ENCODE results near the gene FAM168A. TPM values are rescaled to one million over a fixed set of nuclear protein-coding genes. Genes with fewer than 3 reads are reported as not detected.

Gene FAM168A
- total and polyA plus RNA-seq, 4 donors, result 4.8 to 14.6 (median 9.1) TPM

DNA sequence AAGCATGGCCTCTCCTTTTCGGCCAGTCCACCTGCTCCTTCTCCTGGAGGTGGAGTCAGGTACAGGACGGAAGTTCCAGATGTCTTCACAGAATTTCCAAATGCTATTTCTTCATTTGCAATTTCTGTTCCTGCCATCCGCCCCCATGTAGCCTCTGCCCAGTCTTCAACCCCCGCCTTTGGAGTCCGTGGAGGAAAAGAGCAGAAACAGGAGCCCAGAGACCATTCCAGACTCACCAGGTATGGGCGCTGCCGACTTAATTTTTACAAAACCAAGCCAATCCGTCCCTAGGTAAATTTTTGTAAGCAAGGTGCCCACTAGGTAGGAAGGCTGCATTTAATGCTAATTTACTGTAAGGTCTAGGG, 192.8 kb downstream of the FAM168A start (continued):
- TF ChIP-seq, protein P1, sequence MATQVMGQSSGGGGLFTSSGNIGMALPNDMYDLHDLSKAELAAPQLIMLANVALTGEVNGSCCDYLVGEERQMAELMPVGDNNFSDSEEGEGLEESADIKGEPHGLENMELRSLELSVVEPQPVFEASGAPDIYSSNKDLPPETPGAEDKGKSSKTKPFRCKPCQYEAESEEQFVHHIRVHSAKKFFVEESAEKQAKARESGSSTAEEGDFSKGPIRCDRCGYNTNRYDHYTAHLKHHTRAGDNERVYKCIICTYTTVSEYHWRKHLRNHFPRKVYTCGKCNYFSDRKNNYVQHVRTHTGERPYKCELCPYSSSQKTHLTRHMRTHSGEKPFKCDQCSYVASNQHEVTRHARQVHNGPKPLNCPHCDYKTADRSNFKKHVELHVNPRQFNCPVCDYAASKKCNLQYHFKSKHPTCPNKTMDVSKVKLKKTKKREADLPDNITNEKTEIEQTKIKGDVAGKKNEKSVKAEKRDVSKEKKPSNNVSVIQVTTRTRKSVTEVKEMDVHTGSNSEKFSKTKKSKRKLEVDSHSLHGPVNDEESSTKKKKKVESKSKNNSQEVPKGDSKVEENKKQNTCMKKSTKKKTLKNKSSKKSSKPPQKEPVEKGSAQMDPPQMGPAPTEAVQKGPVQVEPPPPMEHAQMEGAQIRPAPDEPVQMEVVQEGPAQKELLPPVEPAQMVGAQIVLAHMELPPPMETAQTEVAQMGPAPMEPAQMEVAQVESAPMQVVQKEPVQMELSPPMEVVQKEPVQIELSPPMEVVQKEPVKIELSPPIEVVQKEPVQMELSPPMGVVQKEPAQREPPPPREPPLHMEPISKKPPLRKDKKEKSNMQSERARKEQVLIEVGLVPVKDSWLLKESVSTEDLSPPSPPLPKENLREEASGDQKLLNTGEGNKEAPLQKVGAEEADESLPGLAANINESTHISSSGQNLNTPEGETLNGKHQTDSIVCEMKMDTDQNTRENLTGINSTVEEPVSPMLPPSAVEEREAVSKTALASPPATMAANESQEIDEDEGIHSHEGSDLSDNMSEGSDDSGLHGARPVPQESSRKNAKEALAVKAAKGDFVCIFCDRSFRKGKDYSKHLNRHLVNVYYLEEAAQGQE (IDR thresholded peaks at IDR 0.05), result no peak
- TF ChIP-seq NR2F2 (IDR thresholded peaks at IDR 0.05) (no peak), RAD21 (IDR thresholded peaks at IDR 0.05) (no peak)

DNA sequence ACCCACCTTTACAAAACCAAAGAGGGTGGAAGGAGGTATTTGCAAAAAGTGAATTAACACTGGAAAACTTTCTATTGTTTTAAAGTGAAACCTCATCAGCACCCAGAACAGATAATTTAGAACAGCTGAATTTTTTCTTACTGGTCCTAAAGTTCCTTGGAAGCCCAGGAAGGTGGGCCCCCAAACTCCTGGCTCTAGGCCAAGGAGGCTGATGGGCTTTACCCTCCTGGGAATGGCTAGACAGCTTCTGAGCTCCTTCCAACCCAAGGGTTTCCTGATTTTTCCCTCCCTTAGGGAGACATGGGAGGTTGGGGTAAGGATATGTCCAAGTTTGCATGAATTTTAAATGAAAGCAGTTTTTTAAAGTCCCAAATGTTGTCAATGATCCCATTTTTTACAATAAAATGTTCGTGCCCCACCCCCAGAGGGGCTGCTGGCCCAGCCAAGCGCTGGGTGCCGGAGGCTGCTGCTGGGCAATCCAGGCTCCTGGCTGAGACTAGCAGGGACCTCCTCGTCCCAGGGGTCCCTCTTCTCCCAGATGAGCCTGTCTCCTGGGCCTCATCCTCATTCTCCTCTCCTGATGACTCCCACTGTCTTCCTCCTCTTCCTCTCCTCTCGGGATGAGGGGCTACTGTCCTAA, 193.3 kb downstream of the FAM168A start:
- TF ChIP-seq JUND (IDR thresholded peaks at IDR 0.05), result no peak
- no peak for TF ChIP-seq NR2F2 (IDR thresholded peaks at IDR 0.05)
- no peak for TF ChIP-seq HNF4A (conservative IDR thresholded peaks at IDR 0.05)
- TF ChIP-seq, protein P2, sequence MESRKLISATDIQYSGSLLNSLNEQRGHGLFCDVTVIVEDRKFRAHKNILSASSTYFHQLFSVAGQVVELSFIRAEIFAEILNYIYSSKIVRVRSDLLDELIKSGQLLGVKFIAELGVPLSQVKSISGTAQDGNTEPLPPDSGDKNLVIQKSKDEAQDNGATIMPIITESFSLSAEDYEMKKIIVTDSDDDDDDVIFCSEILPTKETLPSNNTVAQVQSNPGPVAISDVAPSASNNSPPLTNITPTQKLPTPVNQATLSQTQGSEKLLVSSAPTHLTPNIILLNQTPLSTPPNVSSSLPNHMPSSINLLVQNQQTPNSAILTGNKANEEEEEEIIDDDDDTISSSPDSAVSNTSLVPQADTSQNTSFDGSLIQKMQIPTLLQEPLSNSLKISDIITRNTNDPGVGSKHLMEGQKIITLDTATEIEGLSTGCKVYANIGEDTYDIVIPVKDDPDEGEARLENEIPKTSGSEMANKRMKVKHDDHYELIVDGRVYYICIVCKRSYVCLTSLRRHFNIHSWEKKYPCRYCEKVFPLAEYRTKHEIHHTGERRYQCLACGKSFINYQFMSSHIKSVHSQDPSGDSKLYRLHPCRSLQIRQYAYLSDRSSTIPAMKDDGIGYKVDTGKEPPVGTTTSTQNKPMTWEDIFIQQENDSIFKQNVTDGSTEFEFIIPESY (IDR thresholded peaks at IDR 0.05), result no peak
- no peak for TF ChIP-seq EGR1 (IDR thresholded peaks at IDR 0.05; ENCODE audit: low read depth in 2 of 2)
- no peak for TF ChIP-seq RXRA (IDR thresholded peaks at IDR 0.05)
- TF ChIP-seq GABPA (IDR thresholded peaks at IDR 0.05 in 1 of 2, conservative IDR thresholded peaks at IDR 0.05 in 1 of 2), result no peak
- TF ChIP-seq, protein P3, sequence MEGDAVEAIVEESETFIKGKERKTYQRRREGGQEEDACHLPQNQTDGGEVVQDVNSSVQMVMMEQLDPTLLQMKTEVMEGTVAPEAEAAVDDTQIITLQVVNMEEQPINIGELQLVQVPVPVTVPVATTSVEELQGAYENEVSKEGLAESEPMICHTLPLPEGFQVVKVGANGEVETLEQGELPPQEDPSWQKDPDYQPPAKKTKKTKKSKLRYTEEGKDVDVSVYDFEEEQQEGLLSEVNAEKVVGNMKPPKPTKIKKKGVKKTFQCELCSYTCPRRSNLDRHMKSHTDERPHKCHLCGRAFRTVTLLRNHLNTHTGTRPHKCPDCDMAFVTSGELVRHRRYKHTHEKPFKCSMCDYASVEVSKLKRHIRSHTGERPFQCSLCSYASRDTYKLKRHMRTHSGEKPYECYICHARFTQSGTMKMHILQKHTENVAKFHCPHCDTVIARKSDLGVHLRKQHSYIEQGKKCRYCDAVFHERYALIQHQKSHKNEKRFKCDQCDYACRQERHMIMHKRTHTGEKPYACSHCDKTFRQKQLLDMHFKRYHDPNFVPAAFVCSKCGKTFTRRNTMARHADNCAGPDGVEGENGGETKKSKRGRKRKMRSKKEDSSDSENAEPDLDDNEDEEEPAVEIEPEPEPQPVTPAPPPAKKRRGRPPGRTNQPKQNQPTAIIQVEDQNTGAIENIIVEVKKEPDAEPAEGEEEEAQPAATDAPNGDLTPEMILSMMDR (IDR thresholded peaks at IDR 0.05; ENCODE audit: low read depth, low read length, missing input control), result no peak
- TF ChIP-seq, protein P1 (IDR thresholded peaks at IDR 0.05), result no peak
- TF ChIP-seq FOXA1 (IDR thresholded peaks at IDR 0.05), result no peak
- TF ChIP-seq YY1 (IDR thresholded peaks at IDR 0.05), result no peak
- no peak for TF ChIP-seq HNF4G (IDR thresholded peaks at IDR 0.05)
- no peak for TF ChIP-seq TAF1 (conservative IDR thresholded peaks at IDR 0.05)
- TF ChIP-seq, protein P4, sequence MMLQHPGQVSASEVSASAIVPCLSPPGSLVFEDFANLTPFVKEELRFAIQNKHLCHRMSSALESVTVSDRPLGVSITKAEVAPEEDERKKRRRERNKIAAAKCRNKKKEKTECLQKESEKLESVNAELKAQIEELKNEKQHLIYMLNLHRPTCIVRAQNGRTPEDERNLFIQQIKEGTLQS (IDR thresholded peaks at IDR 0.05), result no peak
- TF ChIP-seq FOXA2 (IDR thresholded peaks at IDR 0.05), result no peak
- no peak for TF ChIP-seq RAD21 (IDR thresholded peaks at IDR 0.05)
- TF ChIP-seq, protein P5, sequence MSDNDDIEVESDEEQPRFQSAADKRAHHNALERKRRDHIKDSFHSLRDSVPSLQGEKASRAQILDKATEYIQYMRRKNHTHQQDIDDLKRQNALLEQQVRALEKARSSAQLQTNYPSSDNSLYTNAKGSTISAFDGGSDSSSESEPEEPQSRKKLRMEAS (IDR thresholded peaks at IDR 0.05), result no peak
- no peak for TF ChIP-seq SP1 (IDR thresholded peaks at IDR 0.05)
- H3K27ac ChIP-seq (ENCODE audit: low read depth in 1 of 2, low read length in 2 of 2), result no peak overlapping the region
- no peak overlapping the region for H3K4me3 ChIP-seq (ENCODE audit: low read depth in 1 of 3, low read length in 3 of 3)
- peaks cover 0 to 28% (median 11%) of the 10 kb centered on the region in 4 donors for H3K36me3 ChIP-seq (ENCODE audit: control insufficient read depth in 4 of 4, insufficient read depth in 3 of 4, low read depth in 1 of 4, low read length in 3 of 4)
- H3K4me1 ChIP-seq (ENCODE audit: control insufficient read depth in 4 of 4, insufficient read depth in 4 of 4, low read length in 3 of 4), result no peaks in the 10 kb centered on the region
- DNase-seq (ENCODE audit: low spot score), result no peak
- no peaks in the 10 kb centered on the region for H3K9me3 ChIP-seq (ENCODE audit: control insufficient read depth in 4 of 4, low read length in 3 of 4)
- 92% methylated on average over 5 of the region's 5 CpGs for WGBS
- no peaks in the 10 kb centered on the region for H3K27me3 ChIP-seq (ENCODE audit: control insufficient read depth in 4 of 4, insufficient read depth in 4 of 4, low read length in 3 of 4)
- no peak overlapping the region for H3K9ac ChIP-seq (ENCODE audit: low read depth in 1 of 2, low read length in 2 of 2)

Measured in liver (tissue), 9 donors.